Upper lobe of right lung (tissue), 1 donor: ENCODE data around the gene KRT6A. TPM values are rescaled to one million over a fixed set of nuclear protein-coding genes. Genes with fewer than 3 reads are reported as not detected.

ENCODE experiments used
- ATAC-seq: fragments of 200-7000 bp; cut with Tn5 transposase; one replicate; pipeline ENCODE4 v1.9.1; 2020; ENCODE audit warnings: mild to moderate bottlenecking, moderate library complexity
- DNase-seq: peaks from one replicate; pipeline ENCODE4 v3.0.0-alpha.2; 2020
- H3K27ac ChIP-seq: fragments of 200-600 bp; one replicate; pipeline ENCODE4 v1.8.0; 2022
- H3K27me3 ChIP-seq: fragments of 200-600 bp; one replicate; pipeline ENCODE4 v1.8.0; 2022; ENCODE audit warnings: mild to moderate bottlenecking
- H3K36me3 ChIP-seq: fragments of 200-600 bp; one replicate; pipeline ENCODE4 v1.8.0; 2022
- H3K4me1 ChIP-seq: fragments of 200-600 bp; one replicate; pipeline ENCODE4 v1.8.0; 2022
- H3K4me3 ChIP-seq: fragments of 200-600 bp; one replicate; pipeline ENCODE4 v1.8.0; 2022; ENCODE audit warnings: mild to moderate bottlenecking
- H3K9me3 ChIP-seq: fragments of 200-600 bp; one replicate; pipeline ENCODE4 v1.8.0; 2022
- CTCF ChIP-seq: fragments of 200-600 bp; IDR thresholded peaks from one replicate; pipeline ENCODE4 v1.8.0; 2022; ENCODE audit warnings: antibody characterized with exemption
- intact Hi-C: fragments of 100-400 bp; cut with DNase I; formaldehyde crosslinking; loops from one replicate; pipeline ENCODE4 v1.11.0; 2022
- total RNA-seq: library from RNA; stranded (reverse); fragmentation: NEBNext Ultra II Directional; extraction: Animal tissue kit (Norgen Biotek cat#: 25700); gene quantifications from one replicate; pipeline ENCODE4 v1.2.1, GENCODE V29; 2021
- donor health status: DM: no; HTN: yes; CAD: no; lungs with severe emphysema.

The KRT6A gene
- total RNA-seq, 1 donor from 2014 or later, result 3.0 TPM

- Histone ChIP-seq H3K27ac (no peak overlapping the region), H3K4me3 (no peak overlapping the region), H3K27me3 (no peaks in the 10 kb centered on the region), H3K4me1 (no peaks in the 10 kb centered on the region), H3K36me3 (no peaks in the 10 kb centered on the region), H3K9me3 (no peaks in the 10 kb centered on the region)
- no peak for DNase-seq
- no peak for ATAC-seq
- intact Hi-C loops, result no loop called here
- no peak for TF ChIP-seq CTCF
Measured at GRCh38 chr12:52529417-52529816, 36.4 kb upstream of the KRT6A start.

- no peak for DNase-seq
- no peaks in the 10 kb centered on the region for H3K36me3 ChIP-seq
- H3K27me3 ChIP-seq, result no peaks in the 10 kb centered on the region
- H3K4me1 ChIP-seq, result no peaks in the 10 kb centered on the region
- no peak for ATAC-seq
- no peak overlapping the region for H3K4me3 ChIP-seq
- H3K27ac ChIP-seq, result no peak overlapping the region
- TF ChIP-seq CTCF, result no peak
- intact Hi-C loops, result no loop called here
- H3K9me3 ChIP-seq, result no peaks in the 10 kb centered on the region
Measured at GRCh38 chr12:52528641-52529143, 35.6 kb upstream of the KRT6A start.

GRCh38 chr12:52527121-52527800 lies 34.2 kb upstream of the KRT6A start:
- TF ChIP-seq CTCF, result no peak
- H3K27ac ChIP-seq, result no peak overlapping the region
- H3K36me3 ChIP-seq, result no peaks in the 10 kb centered on the region
- intact Hi-C loops, result no loop called here
- no peaks in the 10 kb centered on the region for H3K27me3 ChIP-seq
- H3K4me3 ChIP-seq, result no peak overlapping the region
- DNase-seq (no peak), ATAC-seq (no peak)
- H3K4me1 ChIP-seq, result no peaks in the 10 kb centered on the region
- no peaks in the 10 kb centered on the region for H3K9me3 ChIP-seq

GRCh38 chr12:52526511-52526951 lies 33.5 kb upstream of the KRT6A start:
- Histone ChIP-seq H3K27me3 (no peaks in the 10 kb centered on the region), H3K4me3 (no peak overlapping the region), H3K4me1 (no peaks in the 10 kb centered on the region), H3K9me3 (no peaks in the 10 kb centered on the region), H3K27ac (no peak overlapping the region), H3K36me3 (no peaks in the 10 kb centered on the region)
- intact Hi-C loops, result no loop called here
- DNase-seq (no peak), ATAC-seq (no peak)
- no peak for TF ChIP-seq CTCF

- no peaks in the 10 kb centered on the region for H3K36me3 ChIP-seq
- no peak for ATAC-seq
- no peak for TF ChIP-seq CTCF
Measured at GRCh38 chr12:52525661-52526499, 32.8 kb upstream of the KRT6A start.

More at GRCh38 chr12:52525661-52526499, 32.8 kb upstream of the KRT6A start:
- Histone ChIP-seq H3K9me3 (no peaks in the 10 kb centered on the region), H3K27ac (no peak overlapping the region), H3K4me3 (no peak overlapping the region), H3K4me1 (no peaks in the 10 kb centered on the region), H3K27me3 (no peaks in the 10 kb centered on the region)
- DNase-seq, result no peak
- intact Hi-C loops, result no loop called here
